A549 (cell line): Measurements from ENCODE around the gene PSG1. TPM values are rescaled to one million over a fixed set of nuclear protein-coding genes. Genes with fewer than 3 reads are reported as not detected.
A peak's percentile ranks its signal among the peaks of the same experiment; 100 is the strongest.
"Not testable (repeated sequence)": the region's sequence is repeated elsewhere in the genome, so short reads cannot be mapped to it uniquely, and the experiment has no call there.

Experiments used
- ATAC-seq, 2 experiments: fragments of 200-7000 bp in 1 of 2; fragments of >200 bp in 1 of 2; cut with Nextera tagmentation in 1 of 2; cut with Tn5 transposase in 1 of 2; 3 replicates each; pipeline versions ENCODE4 v1.8.0 to v1.9.1; 2018 to 2020; ENCODE audit warnings: mild to moderate bottlenecking in 1 of 2, moderate library complexity in 1 of 2
- CTCF ChIA-PET: fragments of 300-600 bp; sonication (Branson Sonifier 250); formaldehyde crosslinking; extraction: SDS; loops from one replicate; lab custom pipeline; 2021; ENCODE audit warnings: antibody characterized with exemption, inconsistent platforms; lab: Yijun Ruan, JAX
- POLR2A ChIA-PET: fragments of 350-600 bp; formaldehyde crosslinking; extraction: SDS; loops from one replicate; lab custom pipeline; 2021; ENCODE audit warnings: antibody characterized with exemption, inconsistent platforms; lab: Yijun Ruan, JAX
- DNase-seq, 2 experiments: peaks; one replicate each; pipeline versions ENCODE4 v3.0.0 to v3.0.0-alpha.2; 2011 to 2016; ENCODE audit warnings: low read depth in 1 of 2, low spot score in 1 of 2
- FAIRE-seq: peaks from 2 replicates; lab custom pipeline; 2011; peaks lifted over from hg19 to GRCh38; lab: Jason Lieb, UNC
- H3K27ac ChIP-seq, 2 experiments: fragments of >200 bp; sonication (Bioruptor Twin); formaldehyde crosslinking; 3 replicates each; pipeline ENCODE4 v1.5.1; 2016 to 2017
- H3K4me1 ChIP-seq: fragments of >200 bp; sonication (Bioruptor Twin); formaldehyde crosslinking; 3 replicates; pipeline ENCODE4 v1.6.1; 2016
- H3K4me2 ChIP-seq: fragments of >200 bp; sonication (Bioruptor Twin); formaldehyde crosslinking; 3 replicates; pipeline ENCODE4 v1.6.1; 2016
- H3K4me3 ChIP-seq: fragments of >200 bp; sonication (Bioruptor Twin); formaldehyde crosslinking; 3 replicates; pipeline ENCODE4 v1.5.1; 2016
- H3K9me3 ChIP-seq: fragments of >200 bp; sonication (Bioruptor Twin); formaldehyde crosslinking; 3 replicates; pipeline ENCODE4 v1.6.1; 2016
- BCL3 ChIP-seq: fragments of >200 bp; sonication (Bioruptor Twin); formaldehyde crosslinking; IDR thresholded peaks from 3 replicates; pipeline ENCODE4 v1.6.1; 2016
- CBX2 ChIP-seq: fragments of 200-600 bp; sonication (generic); IDR thresholded peaks from 2 replicates; pipeline ENCODE4 v1.6.1; 2016; ENCODE audit warnings: low read depth, mild to moderate bottlenecking, borderline replicate concordance
- CTCF ChIP-seq: fragments of >200 bp; sonication (Bioruptor Twin); formaldehyde crosslinking; IDR thresholded peaks from 3 replicates; pipeline ENCODE4 v1.5.1; 2016
- E2F6 ChIP-seq: IDR thresholded peaks from 2 replicates; pipeline ENCODE4 v1.6.1; 2012; ENCODE audit warnings: low read depth, borderline replicate concordance
- EP300 ChIP-seq, 2 experiments: fragments of >200 bp; sonication (Bioruptor Twin); formaldehyde crosslinking; IDR thresholded peaks; 2 replicates in 1 of 2; 3 replicates in 1 of 2; pipeline ENCODE4 v1.6.1; 2016 to 2017
- HOXA7 ChIP-seq: fragments of 250-450 bp; sonication (Bioruptor Pico); IDR thresholded peaks from 2 replicates; pipeline ENCODE4 v1.5.0; 2020; ENCODE audit warnings: mild to moderate bottlenecking, moderate library complexity
- JUNB ChIP-seq: fragments of >200 bp; sonication (Bioruptor Twin); formaldehyde crosslinking; IDR thresholded peaks from 2 replicates; pipeline ENCODE4 v1.6.1; 2016
- KDM1A ChIP-seq: fragments of 200-600 bp; sonication (generic); IDR thresholded peaks from 2 replicates; pipeline ENCODE4 v1.6.1; 2016; ENCODE audit warnings: low read depth, mild to moderate bottlenecking
- KDM5A ChIP-seq: fragments of 200-600 bp; sonication (generic); IDR thresholded peaks from 2 replicates; pipeline ENCODE4 v1.6.1; 2016; ENCODE audit warnings: antibody characterized with exemption, mild to moderate bottlenecking
- MAFK ChIP-seq: fragments of 450-650 bp; IDR thresholded peaks from 2 replicates; pipeline ENCODE4 v1.6.1; 2014; ENCODE audit not compliant: partially characterized antibody
- NFE2L2 ChIP-seq: fragments of 150-350 bp; conservative IDR thresholded peaks from 2 replicates; pipeline ENCODE4 v1.6.1; 2014; ENCODE audit warnings: low read length
- NR3C1 ChIP-seq: fragments of >200 bp; sonication (Bioruptor Twin); formaldehyde crosslinking; IDR thresholded peaks from 3 replicates; pipeline ENCODE4 v1.6.1; 2017
- PBX3 ChIP-seq: IDR thresholded peaks from 2 replicates; pipeline ENCODE4 v1.6.1; 2012
- PHF8 ChIP-seq: fragments of 200-600 bp; sonication (generic); IDR thresholded peaks from 2 replicates; pipeline ENCODE4 v1.6.1; 2016; ENCODE audit warnings: low read depth, mild to moderate bottlenecking, antibody characterized with exemption, moderate library complexity, borderline replicate concordance
- RAD21 ChIP-seq, 2 experiments: fragments of >200 bp in 1 of 2; sonication (Bioruptor Twin) in 1 of 2; formaldehyde crosslinking in 1 of 2; IDR thresholded peaks in 1 of 2; conservative IDR thresholded peaks in 1 of 2; 2 replicates in 1 of 2; 3 replicates in 1 of 2; pipeline ENCODE4 v1.6.1; 2012 to 2018; ENCODE audit warnings: inconsistent platforms in 1 of 2
- RARB ChIP-seq: fragments of 250-450 bp; sonication (Bioruptor Pico); IDR thresholded peaks from 2 replicates; pipeline ENCODE4 v1.8.0; 2021; ENCODE audit warnings: mild to moderate bottlenecking, moderate library complexity
- SMC3 ChIP-seq: fragments of >200 bp; sonication (Bioruptor Twin); formaldehyde crosslinking; IDR thresholded peaks from 3 replicates; pipeline ENCODE4 v1.6.1; 2018; ENCODE audit warnings: inconsistent platforms
- ZC3H11A ChIP-seq: fragments of 450-650 bp; IDR thresholded peaks from 2 replicates; pipeline ENCODE4 v1.6.1; 2014; ENCODE audit warnings: antibody characterized with exemption, mild to moderate bottlenecking
- ZSCAN20 ChIP-seq: fragments of 250-450 bp; sonication (Bioruptor Pico); IDR thresholded peaks from 2 replicates; pipeline ENCODE4 v1.8.0; 2022; ENCODE audit warnings: mild to moderate bottlenecking, moderate library complexity
- WGBS: methylation state at CpG from one replicate; pipeline ENCODE4 v1.1.6; 2017; ENCODE audit errors: missing lambda C conversion rate; 5-methylcytosine and 5-hydroxymethylcytosine counted together
- polyA plus RNA-seq, 4 experiments: library from polyadenylated mRNA; depleted of rRNA in 3 of 4; stranded (reverse); fragments of >200 nt; fragmentation: RNase III in 1 of 4; extraction: RNeasy Plus Mini Kit Qiagen cat#74134 plus additional on column Dnase treatment in 1 of 4; gene quantifications; 2 replicates in 3 of 4; 3 replicates in 1 of 4; pipeline ENCODE4 v1.2.3, GENCODE V29; 2011 to 2017

PSG1 gene
- polyA plus RNA-seq, 2 of the 4 experiments (the other 2 are of a cell fraction): 0.16 to 0.41 TPM

- TF ChIP-seq BCL3: peak; percentile 89; the same call in 2 of the 3 replicates
- peak; percentile 94; a peak in 4 of 5 replicates for TF ChIP-seq EP300 (IDR thresholded peaks at IDR 0.05)
- no peak for TF ChIP-seq KDM1A
- TF ChIP-seq KDM5A: no peak
- TF ChIP-seq ZC3H11A: no peak
- peak; percentile 46 for TF ChIP-seq CTCF
- peak; percentile 89 for TF ChIP-seq PBX3
- TF ChIP-seq NR3C1: no peak
- peak; percentile 11 for TF ChIP-seq MAFK
- TF ChIP-seq RAD21 (conservative IDR thresholded peaks at IDR 0.05 in 1 of 2, IDR thresholded peaks at IDR 0.05 in 1 of 2): peak; percentile 74 to 80
- TF ChIP-seq SMC3: peak; percentile 83
- TF ChIP-seq JUNB: peak; percentile 97
- no peak for TF ChIP-seq ZSCAN20 (CRISPR knock-in tag)
- peak; percentile 57; the same call in 1 of the 2 replicates for TF ChIP-seq HOXA7 (CRISPR knock-in tag)
- peak; percentile 46 for TF ChIP-seq RARB
- no peak for TF ChIP-seq NFE2L2
- TF ChIP-seq CBX2: no peak
- TF ChIP-seq PHF8: no peak
- no peak for TF ChIP-seq E2F6
- TF ChIP-seq, all 56 proteins: peak for 21
Observed at GRCh38 chr19:42831221-42832019, 48.1 kb downstream of the PSG1 start (continued).

GRCh38 chr19:42821306-42821977, 58.1 kb downstream of the PSG1 start:
- POLR2A ChIA-PET, H3K4me3 ChIP-seq, ATAC-seq, H3K27ac ChIP-seq, DNase-seq, H3K4me2 ChIP-seq: not testable (repeated sequence)
- 90% methylated on average over 9 of the region's 9 CpGs for WGBS
- peak; percentile 74 for FAIRE-seq
- H3K9me3 ChIP-seq: peaks cover 22% of the 10 kb centered on the region; the same call in 2 of the 3 replicates
- CTCF ChIA-PET: interaction anchor here (0.6 to 1.4 kb wide), 3 partner anchors 36 to 207 kb away, joined by 3 read pairs; no protein-coding TSS in a partner anchor
- peaks cover 12% of the 10 kb centered on the region; the same call in 2 of the 3 replicates for H3K4me1 ChIP-seq
